Mammary epithelial cell (primary cell): ENCODE measurements around the gene EIF4ENIF1.

ENCODE experiments used
- EZH2 ChIP-seq: IDR thresholded peaks from 2 replicates; pipeline ENCODE4 v1.6.1; 2012; ENCODE audit warnings: low read length, inconsistent platforms, borderline replicate concordance
- TF ChIP-seq, protein P1 (sequence below), 2 donors: IDR thresholded peaks in 1 of 2; conservative IDR thresholded peaks in 1 of 2; 2 replicates each; pipeline ENCODE4 v1.5.1; 2011 to 2012; ENCODE audit warnings: inconsistent platforms in 2 of 2, low read length in 2 of 2, mild to moderate bottlenecking in 2 of 2, control low read depth in 1 of 2, low read depth in 1 of 2; ENCODE audit not compliant: insufficient read depth in 1 of 2; ENCODE audit errors: extremely low read depth in 1 of 2

DNA sequence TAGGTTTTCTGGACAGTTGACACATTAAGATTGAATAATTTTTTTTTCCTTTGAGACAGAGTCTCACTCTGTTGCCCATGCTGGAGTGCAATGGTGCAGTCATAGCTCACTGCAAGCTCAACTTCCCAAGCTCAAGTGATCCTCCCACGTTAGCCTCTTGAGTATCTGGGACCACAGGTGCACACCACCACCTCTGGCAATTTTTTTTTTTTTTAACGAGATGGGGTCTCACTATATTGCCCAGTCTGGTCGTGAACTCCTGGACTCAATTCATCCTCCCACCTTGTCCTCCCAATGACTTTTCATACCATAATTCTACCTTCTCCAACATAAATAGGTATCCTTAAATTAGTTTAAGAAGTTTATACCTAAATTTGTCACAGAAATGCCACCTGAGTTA is 8.5 kb downstream of the EIF4ENIF1 start:
- TF ChIP-seq, protein P1, sequence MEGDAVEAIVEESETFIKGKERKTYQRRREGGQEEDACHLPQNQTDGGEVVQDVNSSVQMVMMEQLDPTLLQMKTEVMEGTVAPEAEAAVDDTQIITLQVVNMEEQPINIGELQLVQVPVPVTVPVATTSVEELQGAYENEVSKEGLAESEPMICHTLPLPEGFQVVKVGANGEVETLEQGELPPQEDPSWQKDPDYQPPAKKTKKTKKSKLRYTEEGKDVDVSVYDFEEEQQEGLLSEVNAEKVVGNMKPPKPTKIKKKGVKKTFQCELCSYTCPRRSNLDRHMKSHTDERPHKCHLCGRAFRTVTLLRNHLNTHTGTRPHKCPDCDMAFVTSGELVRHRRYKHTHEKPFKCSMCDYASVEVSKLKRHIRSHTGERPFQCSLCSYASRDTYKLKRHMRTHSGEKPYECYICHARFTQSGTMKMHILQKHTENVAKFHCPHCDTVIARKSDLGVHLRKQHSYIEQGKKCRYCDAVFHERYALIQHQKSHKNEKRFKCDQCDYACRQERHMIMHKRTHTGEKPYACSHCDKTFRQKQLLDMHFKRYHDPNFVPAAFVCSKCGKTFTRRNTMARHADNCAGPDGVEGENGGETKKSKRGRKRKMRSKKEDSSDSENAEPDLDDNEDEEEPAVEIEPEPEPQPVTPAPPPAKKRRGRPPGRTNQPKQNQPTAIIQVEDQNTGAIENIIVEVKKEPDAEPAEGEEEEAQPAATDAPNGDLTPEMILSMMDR (conservative IDR thresholded peaks at IDR 0.05 in 1 of 2, IDR thresholded peaks at IDR 0.05 in 1 of 2; ENCODE audit: extremely low read depth in 1 of 2, insufficient read depth in 1 of 2, low read depth in 1 of 2, low read length in 2 of 2): no peak
- no peak for TF ChIP-seq EZH2
